Left kidney (tissue), 2 donors: ENCODE measurements around the gene BTN3A1. TPM values are rescaled to one million over a fixed set of nuclear protein-coding genes. Genes with fewer than 3 reads are reported as not detected.
A peak's percentile ranks its signal among the peaks of the same experiment; 100 is the strongest.
"Not testable (repeated sequence)": the region's sequence is repeated elsewhere in the genome, so short reads cannot be mapped to it uniquely, and the experiment has no call there.

ENCODE experiments used
- DNase-seq: peaks from one replicate; pipeline ENCODE4 v3.0.0-alpha.2; 2013
- polyA plus RNA-seq: library from polyadenylated mRNA; unstranded; fragments of 120-200 nt; gene quantifications from one replicate; pipeline ENCODE4 v1.2.1, GENCODE V29; 2013; ENCODE audit not compliant: insufficient read length

The BTN3A1 gene
- polyA plus RNA-seq, 1 donor: 29.8 TPM

DNA sequence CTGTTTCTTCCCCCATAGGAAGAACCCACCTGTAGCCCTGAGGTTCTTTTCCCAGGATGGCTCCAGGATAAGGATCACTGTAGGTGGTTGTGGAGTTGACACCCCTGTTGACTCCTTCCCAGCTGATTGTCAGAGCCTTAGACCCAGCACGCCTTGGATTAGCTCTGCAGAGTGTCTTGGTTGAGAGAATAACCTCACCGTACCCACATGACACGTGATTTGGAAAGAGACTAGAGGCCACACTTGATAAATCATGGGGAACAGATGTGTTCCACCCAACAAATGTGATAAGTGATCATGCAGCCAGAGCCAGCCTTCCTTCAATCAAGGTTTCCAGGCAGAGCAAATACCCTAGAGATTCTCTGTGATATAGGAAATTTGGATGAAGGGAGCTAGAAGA lies 12.2 kb downstream of the BTN3A1 start:
- DNase-seq: no peak

DNA sequence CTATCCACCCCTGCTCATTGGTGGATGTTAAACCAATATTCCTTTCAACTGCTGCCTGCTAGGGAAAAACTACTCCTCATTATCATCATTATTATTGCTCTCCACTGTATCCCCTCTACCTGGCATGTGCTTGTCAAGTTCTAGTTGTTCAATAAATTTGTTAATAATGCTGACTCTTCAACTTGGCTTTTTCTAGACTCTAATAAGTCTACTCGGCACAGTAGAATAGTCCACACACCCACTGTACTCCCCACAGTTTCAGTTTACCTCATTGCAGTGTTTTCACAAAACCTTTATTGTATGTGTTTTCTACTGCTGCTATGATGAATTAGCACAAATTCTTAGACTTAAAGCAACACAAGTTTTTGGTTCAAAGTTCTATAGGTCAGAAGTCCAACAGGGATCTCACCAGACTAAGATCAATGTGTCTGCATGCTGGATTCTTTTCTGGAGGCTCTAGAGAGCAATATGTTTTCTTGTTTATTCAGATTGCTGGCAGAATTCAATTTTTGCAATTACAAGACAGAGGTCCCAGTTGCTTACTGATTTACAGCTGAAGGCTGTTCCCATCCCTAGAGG lies 13.1 kb downstream of the BTN3A1 start:
- no peak for DNase-seq

DNA sequence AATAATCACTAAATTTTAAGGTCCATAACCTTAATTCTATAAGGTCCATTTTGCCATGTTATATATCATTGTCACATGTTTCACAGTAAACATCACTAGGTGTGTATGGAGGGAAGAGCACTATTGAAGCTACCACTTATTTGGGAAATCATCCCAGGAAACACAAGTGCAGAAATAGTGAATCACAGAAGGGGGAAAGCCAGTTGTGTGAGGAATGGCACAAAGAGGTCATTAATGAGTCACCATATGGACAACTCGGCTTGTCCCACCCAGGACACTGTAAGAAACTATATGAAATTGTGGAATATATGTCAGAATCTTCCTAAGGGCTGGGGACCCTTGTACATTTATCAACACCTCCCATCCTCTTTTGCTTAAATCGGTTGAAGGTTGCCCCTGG lies 13.7 kb downstream of the BTN3A1 start:
- no peak for DNase-seq

DNA sequence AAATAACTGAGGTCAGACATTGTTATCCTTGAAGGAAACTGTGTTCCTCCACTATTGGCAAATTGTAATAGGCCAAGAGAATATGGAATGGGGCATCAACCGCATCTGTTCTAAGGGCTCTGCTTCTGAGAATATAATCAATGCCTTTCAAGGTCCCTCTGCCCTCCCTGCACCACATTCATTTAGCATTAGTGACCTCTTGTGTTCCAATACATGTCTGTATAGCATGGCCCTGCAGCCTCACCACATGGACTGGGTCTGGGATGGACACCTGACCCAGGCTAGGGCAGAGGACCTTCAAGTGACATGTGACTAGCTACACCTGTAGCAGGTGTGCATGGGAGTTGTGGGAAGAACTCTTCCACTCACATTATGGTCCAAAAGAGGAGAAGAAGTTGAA lies 14.2 kb downstream of the BTN3A1 start:
- DNase-seq: no peak

DNA sequence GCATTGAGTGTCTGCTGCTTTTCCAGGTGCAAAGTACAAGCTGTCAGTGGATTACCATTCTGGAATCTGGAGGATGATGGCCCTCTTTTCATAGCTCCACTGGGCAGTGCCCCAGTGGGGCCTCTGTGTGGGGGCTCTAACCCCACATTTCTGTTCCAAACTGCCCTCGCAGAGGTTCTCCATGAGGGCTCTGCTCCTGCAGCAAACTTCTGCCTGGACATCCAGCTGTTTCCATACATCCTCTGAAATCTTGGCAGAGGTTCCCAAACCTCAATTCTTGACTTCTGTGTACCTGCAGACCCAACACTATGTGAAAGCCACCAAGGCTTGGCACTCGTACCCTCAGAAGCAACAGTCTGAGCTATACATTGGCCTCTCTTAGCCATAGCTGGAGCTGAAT lies 16.0 kb downstream of the BTN3A1 start:
- not testable (repeated sequence) for DNase-seq

DNA sequence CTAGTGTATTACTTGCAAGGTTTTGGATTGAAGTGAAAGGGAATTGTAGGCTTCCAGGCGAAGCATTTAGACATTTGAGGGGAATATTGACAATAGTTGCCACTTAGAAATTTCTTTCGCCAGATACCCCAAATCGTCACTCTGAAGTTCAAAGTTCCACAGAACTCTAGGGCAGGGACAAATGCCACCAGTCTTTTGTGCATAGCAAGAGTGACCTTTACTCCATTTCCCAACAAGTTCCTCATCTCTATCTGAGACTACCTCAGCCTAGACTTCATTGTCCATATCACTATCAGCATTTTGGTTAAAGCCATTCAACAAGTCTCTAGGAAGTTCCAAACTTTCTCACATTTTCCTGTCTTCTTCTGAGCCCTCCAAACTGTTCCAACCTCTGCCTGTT lies 16.7 kb downstream of the BTN3A1 start:
- not testable (repeated sequence) for DNase-seq

DNA sequence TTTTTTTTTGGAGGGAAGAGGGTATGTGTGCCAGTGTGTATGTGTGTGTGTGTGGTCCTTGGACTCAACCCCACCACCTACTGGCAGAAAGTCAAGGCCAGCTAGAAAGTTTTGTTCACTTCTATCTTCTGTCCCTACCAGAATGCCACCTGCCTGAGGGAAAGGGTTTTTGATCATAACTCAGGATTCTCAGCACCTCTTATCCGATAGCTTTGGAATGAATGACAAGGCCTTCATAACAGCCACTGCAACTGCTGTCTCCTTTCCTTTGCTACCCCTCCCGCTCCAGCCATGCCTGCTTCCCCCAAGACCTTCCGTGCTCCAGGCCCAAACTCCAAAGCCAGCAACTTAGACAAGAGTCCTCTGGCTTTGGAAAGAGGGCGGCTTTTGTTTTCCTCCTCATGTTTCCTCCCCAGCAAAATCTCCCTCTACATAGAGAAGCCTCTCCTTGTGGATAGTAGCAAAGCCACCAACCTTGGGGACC lies 18.7 kb downstream of the BTN3A1 start:
- DNase-seq: peak; percentile 59

DNA sequence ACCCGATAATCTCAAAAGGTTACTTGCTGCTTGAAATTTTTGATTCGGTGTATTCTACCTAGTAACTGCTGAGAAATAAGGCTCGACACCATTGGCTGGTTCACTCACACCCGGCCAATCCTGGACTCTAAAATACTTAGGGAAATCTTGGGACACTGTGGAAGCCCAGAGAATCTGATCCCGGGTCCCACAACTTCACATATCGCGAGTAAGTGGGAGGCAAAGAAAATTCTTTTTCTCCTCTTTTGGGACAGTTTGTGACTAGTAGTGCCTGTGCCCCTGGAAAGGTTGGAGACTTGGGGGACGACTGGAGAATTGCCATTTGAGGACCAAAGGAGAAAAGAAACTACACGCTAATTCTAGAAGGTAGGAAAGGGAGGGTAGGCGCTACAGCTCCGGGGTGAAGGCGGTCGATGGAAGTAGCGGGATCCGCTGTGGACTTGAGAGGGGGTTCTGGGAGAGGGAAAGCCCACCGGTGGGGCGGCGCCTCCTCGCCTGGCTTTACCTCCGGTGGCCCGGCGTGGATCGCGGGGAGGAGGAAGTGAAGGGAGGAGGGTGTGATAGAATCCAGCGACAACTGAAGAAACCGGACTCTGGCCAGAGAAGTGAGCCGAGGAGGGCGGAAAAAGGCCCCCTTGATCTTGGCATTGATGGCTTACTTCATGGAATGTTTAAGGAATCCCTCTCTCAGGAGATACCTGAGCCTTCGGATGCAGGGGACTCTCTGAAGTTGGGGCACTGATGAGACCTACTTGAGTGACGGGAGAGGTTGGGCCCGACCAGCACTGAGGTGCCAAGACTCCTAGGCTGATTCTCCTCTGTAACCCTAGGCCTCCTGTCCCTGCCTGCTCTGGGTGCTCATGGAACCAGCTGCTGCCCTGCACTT lies 19.4 kb downstream of the BTN3A1 start:
- peak; percentile 94 for DNase-seq

DNA sequence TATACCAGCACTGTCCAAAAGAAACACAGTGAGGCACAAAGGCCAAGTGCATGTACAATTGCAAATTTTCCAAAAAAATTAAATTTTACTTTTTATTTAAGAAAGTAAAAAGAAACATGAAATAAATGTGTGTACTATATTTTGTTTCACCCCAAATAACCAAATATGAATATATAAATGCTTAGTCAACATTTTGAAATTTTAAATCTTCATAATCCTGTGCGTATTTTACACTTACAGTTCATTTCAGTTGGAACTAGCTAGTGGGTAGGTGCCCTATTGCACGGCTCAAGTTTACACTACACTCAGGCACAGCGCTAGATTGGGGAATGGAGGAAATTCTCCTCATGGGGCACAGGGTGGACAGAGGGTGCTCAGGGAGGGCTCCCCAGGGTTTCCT lies 20.3 kb downstream of the BTN3A1 start:
- no peak for DNase-seq

DNA sequence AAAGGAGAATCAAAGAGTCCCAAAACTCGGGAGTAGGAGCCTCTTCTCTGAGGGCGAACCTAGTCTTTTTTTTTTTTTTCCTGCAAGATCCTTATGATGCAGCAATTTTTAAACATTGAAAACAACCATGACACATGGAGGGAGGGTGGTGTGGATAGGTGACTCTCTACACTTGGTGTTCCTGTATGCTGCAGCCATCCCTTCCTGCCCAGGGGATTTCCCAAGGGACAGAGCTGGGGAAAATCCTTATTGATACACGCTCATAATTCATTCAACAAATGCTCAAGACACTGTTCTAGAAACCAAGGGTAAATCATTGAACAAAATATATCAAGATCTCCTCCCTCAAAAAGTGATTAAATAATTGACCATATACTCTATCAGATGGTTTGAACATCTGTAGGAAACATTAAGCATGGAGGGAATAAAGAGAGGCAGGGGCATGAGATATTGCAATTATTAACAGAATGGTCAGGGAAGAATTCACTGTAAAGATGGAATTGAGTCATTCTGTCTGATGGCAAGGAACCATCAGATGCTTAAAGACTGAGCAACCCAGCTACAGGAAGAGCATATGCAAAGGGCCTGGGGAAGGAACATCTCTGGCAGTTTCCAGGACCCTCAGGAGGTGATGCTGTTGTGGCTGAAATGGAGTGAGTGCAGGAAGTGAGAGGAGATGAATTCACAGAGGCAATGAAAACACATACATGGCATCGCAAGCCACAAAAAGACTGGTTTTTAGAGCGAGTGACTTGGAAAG lies 24.8 kb downstream of the BTN3A1 start:
- no peak for DNase-seq

DNA sequence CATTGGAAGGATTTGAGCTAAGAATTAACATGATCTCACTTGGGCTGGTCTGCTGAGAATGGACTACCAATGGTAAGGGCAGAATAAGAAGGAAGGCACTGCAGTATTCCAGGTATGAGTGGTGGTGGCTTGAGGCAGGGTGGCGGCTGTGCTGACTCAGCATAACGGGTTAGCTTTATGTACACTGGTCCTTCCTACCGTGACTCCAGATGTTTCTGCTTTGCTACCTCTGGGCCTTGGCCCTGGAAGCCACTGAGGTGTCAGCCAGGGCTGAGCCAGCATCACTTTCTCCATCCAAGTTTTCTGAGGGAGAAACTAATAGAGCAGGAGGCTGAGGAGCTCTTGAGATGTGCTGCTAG lies 25.4 kb downstream of the BTN3A1 start:
- DNase-seq: no peak

DNA sequence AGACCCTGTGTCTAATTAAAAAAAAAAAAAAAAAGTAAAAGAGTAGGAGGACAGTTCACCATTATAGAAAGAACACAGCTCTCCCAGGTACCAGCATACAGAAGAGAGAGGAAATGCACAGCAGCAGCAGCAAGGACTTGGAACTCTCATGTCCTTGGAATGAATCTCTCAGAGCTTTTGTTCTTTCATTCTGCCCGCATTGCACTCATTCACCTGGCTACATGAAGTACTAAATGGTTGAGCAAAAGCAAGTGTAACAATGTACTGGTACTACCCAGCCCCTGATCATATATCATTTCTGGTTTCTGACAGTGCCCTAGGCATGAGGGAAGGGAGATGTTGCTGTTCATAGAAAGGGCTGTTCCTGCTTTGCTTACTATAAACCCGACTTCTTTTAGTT lies 26.1 kb downstream of the BTN3A1 start:
- no peak for DNase-seq

DNA sequence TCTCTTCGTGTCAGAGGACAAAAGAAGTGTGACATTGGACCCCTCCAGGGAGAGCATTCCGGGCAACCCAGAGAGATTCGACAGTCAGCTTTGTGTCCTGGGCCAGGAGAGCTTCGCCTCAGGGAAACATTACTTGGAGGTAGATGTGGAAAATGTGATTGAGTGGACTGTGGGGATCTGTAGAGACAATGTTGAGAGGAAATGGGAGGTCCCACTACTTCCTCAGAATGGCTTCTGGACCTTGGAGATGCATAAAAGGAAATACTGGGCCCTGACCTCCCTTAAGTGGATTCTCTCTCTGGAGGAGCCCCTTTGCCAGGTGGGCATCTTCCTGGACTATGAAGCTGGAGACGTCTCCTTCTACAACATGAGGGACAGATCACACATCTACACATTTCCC lies 28.7 kb downstream of the BTN3A1 start:
- DNase-seq: no peak

DNA sequence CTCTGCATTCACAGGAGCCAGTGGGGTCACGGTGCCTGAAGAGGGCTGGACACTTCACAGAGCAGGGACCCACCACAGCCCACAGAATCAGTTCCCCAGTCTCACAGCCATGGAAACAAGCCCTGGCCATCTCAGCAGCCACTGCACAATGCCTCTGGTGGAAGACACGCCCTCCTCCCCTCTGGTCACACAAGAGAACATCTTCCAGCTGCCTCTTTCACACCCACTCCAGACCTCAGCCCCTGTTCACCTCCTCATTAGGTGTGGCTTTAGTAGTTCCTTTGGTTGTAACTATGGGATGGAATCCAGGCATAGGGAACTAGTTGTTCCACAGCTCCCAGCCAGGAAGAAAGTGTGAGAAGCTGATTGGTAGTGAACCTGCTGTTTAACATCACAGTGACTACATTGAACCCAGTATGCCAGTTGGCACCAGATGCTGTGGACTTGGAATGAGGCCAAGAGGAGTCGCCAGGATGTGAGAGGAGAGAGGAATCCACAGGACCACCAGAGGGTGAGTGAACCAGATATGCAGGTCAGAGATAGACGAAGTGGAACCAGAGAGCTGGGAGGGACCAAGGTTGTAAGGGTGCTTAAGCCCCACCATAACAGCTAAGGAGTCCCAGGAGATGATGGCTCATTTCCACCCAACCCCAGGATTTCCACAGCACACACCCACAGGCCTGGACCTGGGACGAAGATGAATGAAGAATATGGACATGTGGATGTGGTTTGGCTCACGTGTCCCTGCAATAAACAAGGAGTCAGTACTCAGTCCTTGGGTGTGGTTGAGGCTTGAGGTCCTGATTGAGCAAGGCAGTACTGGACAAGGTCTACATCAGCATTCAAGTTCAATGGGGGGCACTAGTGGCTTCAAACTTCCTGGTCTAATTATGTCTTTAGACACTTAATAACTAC lies 29.4 kb downstream of the BTN3A1 start:
- no peak for DNase-seq

DNA sequence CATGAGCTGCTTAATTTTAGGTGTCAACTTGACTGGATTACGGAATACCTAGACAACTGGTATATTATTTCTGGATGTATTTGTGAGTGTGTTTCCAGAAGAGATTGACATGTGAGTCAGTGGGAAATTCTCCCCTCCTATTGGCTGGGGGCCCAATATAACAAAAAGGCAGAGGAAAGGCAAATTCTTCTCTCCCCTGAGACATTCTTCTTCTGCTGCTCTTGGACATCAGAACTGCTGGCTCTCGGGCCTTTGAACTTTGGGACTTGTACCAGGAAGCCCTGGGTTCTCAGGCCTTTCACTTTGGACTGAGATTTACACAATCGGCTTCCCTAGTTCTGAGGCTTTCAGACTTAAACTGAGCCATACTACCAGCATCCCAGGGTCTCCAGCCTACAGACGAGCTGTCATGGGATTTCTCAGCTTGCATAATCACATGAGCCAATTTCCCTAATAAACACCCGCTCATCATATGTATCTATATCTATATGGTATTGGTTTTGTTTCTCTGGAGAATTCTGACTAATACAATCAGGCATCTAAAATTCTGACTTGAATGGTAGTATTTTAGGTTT lies 30.6 kb downstream of the BTN3A1 start:
- DNase-seq: no peak

DNA sequence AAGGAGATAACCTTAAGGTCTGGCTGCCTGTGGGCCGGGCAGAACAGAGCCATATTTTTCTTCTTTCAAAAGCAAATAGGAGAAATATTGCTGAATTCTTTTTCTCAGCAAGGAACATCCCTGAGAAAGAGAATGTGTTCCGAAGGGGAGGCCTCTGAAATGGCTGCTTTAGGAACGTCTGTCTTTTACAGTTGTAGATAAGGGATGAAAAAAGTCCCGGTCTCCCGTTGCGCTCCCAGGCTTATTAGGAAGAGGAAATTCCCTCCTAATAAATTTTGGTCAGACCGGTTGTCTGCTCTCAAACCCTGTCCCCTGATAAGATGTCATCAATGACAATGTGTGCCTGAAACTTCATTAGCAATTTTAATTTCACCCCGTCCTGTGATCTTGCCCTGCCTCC lies 31.6 kb downstream of the BTN3A1 start:
- DNase-seq: not testable (repeated sequence)

DNA sequence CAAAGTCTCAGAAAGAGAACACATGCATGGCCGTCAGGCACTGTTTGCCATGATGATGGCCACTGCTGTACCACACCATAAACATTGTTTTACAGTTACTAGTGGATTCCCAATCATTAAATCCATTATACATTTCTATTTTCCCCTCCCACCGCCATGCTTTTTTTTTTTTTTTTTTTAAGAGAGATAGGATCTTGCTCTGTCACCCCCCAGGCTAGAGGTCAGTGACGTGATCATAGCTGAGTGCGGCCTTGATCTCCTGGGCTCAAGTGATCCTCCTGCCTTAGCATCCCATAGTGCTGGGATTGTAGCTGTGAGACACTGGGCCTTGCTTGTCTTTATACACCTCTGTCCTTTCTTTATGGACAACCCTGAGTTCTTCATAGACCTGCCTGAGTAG lies 33.9 kb downstream of the BTN3A1 start:
- DNase-seq: no peak

DNA sequence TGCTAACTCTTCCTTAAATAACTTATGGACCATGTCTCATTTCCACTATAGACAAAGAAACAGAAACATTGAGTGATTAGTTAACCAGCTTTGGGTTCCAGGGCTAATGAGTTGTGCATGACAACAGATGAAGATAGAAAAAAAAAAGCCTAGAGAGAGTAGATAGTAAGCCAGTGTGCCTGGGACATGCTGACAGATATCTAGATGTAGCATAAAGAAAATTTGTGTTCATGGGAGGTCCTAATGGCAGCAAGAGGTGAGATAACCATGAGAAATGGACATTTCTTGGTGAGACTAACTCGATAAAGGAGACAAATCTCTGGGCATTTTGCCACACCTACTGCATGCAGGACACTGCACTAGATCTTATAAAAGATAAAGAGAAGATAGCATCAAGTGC lies 35.5 kb downstream of the BTN3A1 start:
- DNase-seq: no peak

DNA sequence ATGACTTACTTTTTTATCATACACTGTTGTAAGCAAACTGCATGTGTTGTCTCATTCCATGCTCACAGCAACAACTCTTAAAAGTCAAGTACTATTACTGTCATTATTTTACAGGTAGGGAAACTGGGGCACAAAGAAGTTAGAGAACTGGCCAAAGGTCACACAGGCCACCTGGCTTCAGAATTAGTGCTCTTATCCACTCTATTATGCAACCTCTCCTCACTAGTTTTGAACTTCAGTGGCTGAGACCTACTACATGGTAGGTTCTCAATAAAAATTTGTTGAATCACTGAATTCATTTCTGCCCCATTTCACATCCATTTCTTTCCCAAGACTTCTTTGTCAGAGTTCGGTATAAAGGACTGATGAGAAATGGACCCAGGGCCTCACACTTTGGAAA lies 35.9 kb downstream of the BTN3A1 start:
- no peak for DNase-seq

DNA sequence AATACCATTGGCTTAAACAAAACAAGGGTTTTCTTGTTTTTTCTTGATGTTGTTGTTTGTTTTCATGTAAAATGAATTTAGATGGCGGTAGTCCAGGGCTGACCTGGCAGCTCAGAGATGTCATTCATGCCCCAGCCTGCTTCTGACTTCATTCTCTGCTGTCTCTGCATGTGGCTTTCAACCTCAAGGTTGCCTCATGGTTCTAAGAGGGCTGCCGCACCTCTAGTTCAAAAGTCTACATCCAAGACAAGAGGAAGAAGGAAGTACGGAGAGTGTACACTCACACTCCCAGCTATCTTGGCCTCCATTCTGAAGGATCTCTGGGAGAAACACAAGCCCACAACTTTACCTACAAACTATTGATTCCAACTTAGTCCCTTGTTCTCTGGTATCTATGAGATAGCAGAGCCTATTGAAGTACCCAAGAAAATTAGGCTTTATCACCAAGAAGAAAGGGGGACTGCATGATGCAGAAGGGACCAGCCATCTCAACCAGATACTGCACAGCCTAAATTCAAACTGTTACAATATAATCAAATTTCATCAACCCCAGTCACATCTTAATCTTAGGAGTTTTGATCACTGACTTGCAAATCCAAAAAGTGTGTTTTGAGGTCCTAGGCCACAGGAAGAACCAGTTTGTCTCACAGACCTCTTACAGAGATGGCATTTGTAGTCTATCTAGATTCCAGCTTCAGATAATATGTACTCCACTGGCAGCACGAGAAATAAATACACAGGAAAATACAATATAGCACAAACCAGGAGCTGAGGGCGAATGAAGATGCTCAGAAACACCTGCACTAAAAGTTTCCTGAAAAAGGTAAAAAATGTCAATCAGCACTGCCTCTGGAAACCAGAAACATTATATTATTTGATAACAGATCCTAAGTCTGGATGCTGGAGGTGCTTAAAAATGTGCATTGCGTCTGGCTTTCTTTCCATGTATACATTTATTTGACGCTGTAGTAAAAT lies 37.4 kb downstream of the BTN3A1 start:
- DNase-seq: no peak
